ENCODE data around the gene NR2E1. TPM values are rescaled to one million over a fixed set of nuclear protein-coding genes. Genes with fewer than 3 reads are reported as not detected.
A peak's percentile ranks its signal among the peaks of the same experiment; 100 is the strongest.

The NR2E1 gene
- total RNA-seq, 1 experiment from 2014 or later = 1.2 TPM

DNA sequence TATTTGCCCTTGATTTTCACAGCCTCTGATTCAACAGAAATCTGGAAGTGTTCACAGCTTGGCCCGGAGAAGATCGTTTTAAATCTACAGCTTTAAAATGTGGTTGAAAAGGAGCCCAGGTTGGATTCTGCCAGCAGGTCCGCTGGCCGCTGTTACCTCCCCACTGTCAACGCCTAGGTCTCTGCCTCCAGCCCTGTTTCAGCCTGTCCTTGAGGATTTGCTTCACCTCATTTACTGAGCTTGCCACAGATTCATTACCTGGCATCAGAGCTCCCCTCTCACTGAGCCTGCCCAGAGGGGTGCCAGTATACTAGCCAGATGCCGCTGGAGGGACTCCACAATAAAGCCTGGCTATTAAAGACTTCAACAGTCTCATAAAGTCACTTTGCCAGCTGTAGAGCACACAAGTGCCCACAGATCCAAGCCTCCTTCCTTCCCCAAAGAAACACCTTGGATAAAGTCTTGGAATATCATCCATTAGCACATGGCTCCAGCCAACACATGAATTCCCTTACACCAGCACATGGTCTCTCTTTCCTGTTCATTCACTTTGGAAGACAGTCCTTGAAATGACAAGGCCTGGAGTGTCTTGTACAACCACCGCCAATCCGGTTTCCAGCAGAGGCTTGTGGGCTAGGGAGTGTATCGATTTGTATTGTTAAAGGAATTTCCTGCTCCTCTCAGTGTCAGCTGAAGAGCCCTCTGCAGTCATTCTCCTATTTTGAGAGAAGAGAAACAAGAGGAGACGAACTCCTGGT, 9.5 kb upstream of the NR2E1 start:
- no peak for DNase-seq (ENCODE audit: low read depth)

DNA sequence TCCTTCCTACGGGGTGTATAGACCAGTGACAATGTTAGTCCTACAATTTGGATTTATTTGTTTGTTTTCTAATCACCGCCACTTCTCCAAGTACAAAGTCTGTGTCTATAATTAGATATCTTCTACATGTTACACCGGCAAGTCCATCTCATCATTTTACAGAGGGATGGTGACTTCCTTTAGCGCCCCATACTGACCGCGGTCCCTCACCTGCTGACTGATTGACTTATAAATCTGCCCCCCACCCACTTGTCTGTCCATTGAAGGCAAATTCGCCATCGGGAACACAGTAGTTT, 8.9 kb upstream of the NR2E1 start:
- no peak for DNase-seq (ENCODE audit: low read depth)

- DNase-seq (ENCODE audit: low read depth) = no peak
Measured at GRCh38 chr6:108157234-108157980, 8.4 kb upstream of the NR2E1 start.

- no peak for DNase-seq (ENCODE audit: low read depth)
Measured at GRCh38 chr6:108157981-108158525, 7.8 kb upstream of the NR2E1 start.

DNA sequence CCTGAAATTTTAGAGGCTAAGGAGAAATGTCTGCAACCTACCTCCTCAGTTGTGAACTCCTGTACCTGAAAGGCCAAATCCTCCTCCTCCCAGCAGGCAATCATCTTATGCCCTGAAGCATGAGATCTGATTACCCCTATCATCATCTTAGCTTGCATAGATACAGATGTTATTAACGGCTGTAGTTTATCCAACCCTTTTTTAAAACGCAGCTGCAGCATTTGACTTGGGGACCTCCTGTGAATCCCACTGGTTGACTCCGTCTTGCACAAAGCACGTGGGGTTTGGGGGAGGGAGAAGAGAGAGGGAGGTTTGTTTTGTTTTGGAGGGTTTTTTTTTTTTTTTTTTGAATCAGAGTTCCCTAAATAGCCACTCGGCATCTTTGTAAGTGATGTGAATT, 5.8 kb upstream of the NR2E1 start:
- no peak for DNase-seq (ENCODE audit: low read depth)

DNA sequence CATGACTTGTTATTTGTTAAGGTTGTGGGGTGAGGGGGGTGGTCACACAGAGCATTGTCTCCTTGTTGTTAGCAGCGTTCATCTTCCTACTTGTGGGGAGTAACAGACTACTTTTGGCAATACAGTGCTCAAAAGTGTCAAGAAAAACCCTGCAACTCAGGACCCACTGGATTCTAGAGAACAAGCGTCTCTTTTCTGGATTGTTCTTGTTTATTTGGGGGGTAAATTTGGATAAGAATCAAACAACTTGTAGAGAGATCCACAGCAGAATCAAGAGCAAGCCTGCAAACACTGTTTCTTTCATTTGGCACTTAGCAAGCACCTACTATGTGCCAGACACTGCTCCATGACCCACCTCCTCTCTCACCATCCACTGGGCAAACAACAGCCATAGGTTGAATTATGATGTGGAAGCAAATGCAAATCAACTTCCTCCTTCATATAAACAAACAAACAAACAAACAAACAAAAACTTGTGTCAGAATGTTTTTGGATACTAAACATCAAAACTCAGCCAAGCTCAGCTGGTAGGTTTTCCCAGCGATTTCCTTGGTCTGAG, 4.0 kb upstream of the NR2E1 start:
- DNase-seq (ENCODE audit: low read depth) = no peak

DNA sequence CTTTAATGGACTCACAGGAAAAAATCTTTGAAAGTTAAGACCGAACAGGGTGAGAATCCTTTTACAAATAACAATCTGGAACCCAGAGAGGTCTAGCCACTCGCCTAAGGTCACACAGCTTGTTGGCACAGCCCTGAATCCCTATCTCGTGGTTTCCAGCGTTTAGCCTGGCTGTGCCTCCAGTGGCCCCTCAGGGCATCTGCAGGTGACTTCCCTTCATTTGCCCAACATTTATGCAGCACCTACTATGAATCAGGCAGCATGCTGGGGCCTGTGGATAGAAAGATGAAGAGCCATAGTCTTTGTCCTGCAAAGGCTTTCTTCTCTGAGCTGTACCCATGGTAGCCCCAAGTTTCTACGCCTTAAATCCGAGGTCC, 2.6 kb upstream of the NR2E1 start:
- peak; percentile 22 for DNase-seq (ENCODE audit: low read depth)

DNA sequence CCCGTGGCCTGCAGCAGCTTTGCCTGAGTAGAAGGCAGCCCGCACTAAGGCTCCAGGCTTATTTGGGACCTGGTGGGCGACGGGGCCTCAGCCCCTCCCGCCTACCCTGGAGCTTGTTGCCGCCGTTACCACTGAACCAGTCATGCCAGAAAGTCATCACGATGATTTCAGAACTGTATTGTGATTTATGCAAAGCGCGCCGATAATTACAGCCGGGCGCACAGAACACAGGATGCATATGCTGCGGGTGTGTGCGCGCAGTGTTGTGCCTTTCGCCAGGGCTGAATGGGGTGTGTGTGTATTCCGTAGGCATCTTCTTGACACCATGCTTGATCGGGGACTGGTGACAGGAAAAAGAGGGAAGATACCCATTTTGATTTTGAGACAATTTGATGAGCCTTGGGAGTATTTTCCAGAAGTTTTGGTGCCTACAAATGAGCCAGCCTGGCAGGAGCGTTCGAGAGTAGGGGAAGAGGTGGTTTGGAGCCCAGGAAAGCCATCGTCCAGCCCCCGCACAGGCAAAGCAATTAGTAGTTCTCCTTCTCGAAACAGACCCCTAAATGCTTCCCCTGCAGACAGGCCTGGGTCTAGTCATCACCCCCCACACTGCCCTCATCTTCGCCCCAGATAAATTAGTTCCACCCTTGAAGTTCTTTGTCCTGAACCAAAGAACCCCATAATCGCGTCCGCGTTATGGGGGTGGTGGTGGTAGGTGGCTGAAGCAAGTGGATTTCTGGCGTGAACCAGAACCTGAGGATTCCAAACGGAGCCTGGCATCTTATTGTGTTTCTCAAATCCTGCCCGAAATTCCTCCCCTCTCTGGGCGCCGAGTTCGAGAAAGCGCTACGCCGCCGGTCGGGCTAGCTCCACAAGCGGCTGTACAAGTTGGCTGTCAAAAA, 1.9 kb upstream of the NR2E1 start:
- DNase-seq (ENCODE audit: low read depth) = no peak

DNA sequence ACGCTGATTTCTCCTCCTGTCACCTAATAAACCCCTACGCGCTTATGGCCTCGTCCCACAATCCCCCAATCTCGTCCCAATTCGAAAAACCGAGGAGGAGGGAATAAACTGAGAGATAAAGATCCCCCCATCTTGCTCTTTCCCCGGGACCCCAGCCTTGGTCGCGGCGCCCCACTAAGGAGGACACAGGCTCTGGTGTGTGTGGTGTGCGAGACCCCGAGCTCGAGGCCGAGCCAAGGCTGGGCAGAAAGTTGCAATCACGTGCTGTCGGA, 1.3 kb upstream of the NR2E1 start:
- DNase-seq (ENCODE audit: low read depth) = no peak

DNA sequence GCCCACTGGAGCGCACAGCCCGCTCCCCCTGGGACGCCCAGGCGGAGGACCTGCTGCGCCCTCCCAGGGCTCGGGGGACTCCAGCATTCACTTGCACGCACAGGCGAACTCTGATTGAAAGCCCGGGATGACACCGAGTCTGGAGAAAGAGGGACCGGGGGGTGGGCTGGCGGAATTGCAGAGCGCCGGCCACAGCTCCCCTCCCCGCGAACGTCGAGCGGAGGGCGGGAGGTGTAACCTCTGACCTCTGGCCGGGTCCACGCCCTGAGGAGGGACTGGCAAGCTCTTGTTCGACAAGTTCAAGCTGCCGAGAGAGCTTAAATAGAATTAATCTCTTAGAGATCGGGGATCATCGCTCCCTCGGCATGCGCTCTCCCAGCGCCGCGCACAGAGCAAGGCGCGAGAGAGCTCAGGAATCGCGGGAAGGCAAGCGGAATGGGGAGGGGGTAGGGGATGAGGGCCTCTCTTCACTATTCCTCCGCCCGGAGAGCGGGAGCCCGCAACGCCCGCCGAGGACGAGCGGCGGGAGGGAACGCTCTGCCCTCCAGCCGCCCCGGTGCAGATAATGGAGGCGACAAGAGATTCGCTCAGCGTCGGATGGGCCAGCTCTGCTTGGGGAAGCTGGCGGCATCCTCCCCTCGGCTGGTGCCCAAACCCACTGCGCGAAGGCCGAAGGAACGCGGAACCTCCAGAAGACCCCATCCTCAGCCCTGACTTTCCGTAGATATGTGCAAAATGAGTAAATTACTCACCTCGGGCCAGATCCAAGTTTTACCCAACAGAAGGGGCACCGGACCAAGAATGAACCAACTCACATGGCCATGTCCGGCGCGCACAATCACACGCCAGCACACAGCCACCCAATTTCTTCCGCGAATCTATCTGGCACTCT, 761 bp upstream of the NR2E1 start:
- peak; percentile 21 for DNase-seq (ENCODE audit: low read depth)

DNA sequence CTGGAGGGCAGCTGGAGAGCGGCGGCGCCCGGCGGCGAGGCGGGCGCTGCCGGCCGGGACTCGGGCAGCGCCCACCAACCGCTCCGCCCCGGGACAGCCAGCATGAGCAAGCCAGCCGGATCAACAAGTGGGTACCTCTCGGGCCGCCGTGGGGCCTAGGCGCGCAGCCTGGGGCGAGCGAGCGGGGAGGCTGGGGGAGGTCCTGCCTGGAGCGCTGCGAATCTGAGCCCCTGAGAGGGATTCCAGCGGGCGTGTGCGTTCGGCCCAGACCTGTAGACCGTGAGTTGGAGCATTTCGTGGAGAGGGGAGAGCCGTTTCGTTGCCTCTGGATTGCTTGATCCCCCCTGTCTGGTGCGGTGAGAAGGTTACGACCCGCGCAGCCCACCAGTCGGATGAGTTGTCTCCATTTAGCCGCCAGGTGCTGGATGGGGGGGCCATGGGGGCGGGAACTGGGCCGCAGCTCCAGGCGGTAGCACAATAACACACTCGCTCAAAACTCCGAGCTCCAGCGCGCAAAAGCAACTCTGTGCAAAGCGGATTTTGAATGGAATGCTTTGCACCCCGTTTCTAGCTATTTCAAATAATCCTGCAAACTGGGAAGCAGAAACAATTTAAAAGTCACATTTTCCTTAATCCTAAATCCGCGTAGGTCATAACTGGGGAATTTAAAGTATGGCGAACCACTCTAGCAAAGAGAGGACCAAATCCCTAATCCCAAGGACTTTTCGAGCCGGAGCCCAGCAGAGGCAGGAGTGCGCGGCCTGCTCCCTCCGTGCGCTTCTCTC, 1.0 kb downstream of the NR2E1 start:
- DNase-seq (ENCODE audit: low read depth) = no peak

- DNase-seq (ENCODE audit: low read depth) = peak; percentile 45
Measured at GRCh38 chr6:108167449-108168089, 1.7 kb downstream of the NR2E1 start.

DNA sequence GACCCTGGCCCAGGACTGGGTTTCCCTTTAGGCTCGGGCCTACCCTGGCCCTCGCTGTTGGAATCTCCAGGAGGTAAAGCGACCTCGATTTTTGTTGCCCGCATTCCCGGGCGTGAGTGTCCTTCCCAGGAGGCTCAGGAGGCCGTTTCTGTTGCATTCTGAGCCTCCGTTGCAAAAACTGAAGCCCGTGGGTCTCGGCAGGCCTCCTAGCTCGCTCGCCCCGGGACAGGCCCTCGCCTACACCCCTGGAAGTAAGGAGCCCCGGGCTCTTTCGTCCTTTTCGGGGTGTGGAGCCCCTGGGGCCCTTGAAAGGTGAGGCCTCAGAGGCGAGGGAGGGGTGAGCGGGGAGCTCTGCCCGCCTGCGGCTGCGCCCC, 2.3 kb downstream of the NR2E1 start:
- DNase-seq (ENCODE audit: low read depth) = no peak

GRCh38 chr6:108168501-108169463, 3.0 kb downstream of the NR2E1 start:
- peak; percentile 64 for DNase-seq (ENCODE audit: low read depth)

- DNase-seq (ENCODE audit: low read depth) = no peak
Measured at GRCh38 chr6:108169464-108170331, 3.9 kb downstream of the NR2E1 start.

GRCh38 chr6:108170332-108171290, 4.8 kb downstream of the NR2E1 start:
- DNase-seq (ENCODE audit: low read depth) = no peak
